Endometrial microvascular endothelial cells (primary cell): ENCODE measurements around the gene BICD2. TPM values are rescaled to one million over a fixed set of nuclear protein-coding genes. Genes with fewer than 3 reads are reported as not detected.

Source experiments
- in situ Hi-C: cut with HindIII; loops from 2 replicates; pipeline ENCODE4 v1.10.0; 2017; ENCODE audit warnings: low sequenced_read_pairs, low pct_unique_long_range_greater_than_20kb; ENCODE audit errors: inconsistent ontology term
- total RNA-seq: library from RNA; depleted of rRNA; stranded (reverse); fragments of >200 nt; gene quantifications from one replicate; pipeline ENCODE4 v1.2.3, GENCODE V29; 2015; ENCODE audit errors: inconsistent ontology term

BICD2 gene
- total RNA-seq, 1 donor from 2014 or later: 43.1 TPM

- in situ Hi-C loops: no loop called here
Measured at GRCh38 chr9:92706218-92706940, 58.3 kb downstream of the BICD2 start.

GRCh38 chr9:92704528-92704927 lies 60.1 kb downstream of the BICD2 start:
- in situ Hi-C loops: no loop called here

DNA sequence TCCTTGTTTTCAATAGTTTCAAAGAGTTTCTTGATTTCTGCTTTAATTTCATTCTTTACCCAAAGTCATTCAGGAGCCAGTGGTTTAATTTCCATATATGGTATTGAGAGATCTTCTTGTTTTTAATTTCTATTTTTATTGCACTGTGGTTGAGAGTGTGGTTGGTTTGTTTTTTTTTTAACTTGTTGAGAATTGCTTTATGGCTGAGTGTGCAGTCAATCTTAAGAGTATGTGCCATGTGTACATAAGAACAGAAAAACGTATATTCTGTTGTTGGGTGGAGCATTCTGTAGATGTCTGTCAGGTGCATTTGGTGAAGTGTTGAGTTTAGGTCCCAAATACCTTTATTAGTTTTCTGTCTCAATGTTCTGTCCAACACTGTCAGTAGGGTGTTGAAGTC lies 68.0 kb downstream of the BICD2 start:
- in situ Hi-C loops: no loop called here

GRCh38 chr9:92686954-92687353 lies 77.7 kb downstream of the BICD2 start:
- in situ Hi-C loops: no loop called here

DNA sequence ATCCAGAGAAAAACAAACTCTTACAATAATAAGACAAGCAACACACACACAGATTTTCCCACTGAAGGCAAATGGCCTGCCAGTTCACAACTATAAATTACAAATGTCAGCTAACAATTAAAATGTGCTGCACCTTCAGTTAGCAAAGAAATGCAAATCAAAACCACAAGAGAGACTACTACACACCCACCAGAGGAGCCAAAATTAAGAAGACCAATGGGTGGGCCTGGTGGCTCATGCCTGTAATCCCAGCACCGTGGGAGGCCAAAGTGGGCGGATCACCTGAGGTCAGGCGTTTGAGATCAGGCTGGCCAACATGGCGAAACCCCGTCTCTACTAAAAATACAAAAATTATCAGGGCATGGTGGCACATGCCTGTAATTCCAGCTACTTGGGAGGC lies 79.6 kb downstream of the BICD2 start:
- in situ Hi-C loops: no loop called here

DNA sequence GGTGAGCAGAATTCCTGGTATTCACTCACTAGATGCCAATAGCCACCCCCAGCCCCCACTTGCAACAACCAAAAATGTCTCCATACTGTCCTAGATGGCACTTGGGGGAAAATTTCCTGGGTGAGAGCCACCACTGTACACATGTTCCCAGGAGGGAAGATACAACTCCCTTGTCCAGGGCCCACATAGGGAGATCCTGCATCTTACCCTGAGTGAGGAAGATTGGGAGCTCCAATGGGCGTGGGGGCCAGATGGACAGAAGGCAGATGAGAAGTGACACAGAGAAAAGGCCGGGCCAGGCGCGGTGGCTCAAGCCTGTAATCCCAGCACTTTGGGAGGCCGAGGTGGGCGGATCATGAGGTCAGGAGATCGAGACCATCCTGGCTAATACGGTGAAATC lies 82.4 kb downstream of the BICD2 start:
- in situ Hi-C loops: no loop called here

DNA sequence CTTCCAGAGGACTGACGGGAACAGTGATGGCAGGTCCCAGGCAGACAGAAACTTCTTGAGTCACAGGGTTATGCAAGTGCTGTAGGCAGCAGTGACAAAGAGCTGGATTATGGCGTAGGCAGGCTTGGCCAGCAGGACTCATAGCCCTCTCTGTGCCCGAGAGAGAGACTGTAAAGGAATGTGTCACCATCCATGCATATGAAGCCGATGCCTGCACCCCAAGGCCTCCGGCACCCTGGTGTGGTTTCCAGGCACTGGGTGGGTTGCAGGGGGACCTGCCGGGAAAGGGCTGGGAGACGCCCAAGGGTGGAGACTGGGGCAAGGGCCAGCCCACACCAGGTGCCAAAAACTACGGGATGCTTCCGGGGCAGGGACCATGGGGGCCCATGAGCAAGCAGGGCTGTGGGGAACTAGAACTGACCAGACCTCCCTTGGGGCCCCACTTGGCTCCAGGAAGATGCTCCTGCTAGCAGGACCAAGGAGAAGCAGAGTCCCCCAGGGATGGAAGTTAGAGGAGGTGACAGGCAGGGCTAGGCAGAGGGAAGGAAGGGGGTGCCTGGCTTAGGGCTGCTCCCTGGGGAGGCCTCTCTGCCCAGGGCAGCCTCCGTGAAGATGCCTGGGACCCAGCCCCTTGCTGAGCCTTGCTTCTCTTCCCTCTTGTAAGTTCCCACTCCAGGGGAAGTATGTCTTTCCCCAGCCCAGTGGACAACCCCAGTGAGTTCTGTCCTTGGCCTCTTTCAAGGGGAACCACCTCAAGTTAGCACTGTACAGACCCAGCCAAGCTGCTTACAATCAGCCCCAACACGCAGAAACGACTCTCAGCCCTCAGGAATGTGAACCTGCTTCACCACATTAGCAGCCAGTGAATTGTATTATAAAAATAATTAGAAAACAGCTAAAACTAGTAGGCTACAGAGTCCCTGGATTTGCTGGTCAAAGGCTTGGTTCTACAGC lies 84.2 kb downstream of the BICD2 start:
- in situ Hi-C loops: no loop called here

DNA sequence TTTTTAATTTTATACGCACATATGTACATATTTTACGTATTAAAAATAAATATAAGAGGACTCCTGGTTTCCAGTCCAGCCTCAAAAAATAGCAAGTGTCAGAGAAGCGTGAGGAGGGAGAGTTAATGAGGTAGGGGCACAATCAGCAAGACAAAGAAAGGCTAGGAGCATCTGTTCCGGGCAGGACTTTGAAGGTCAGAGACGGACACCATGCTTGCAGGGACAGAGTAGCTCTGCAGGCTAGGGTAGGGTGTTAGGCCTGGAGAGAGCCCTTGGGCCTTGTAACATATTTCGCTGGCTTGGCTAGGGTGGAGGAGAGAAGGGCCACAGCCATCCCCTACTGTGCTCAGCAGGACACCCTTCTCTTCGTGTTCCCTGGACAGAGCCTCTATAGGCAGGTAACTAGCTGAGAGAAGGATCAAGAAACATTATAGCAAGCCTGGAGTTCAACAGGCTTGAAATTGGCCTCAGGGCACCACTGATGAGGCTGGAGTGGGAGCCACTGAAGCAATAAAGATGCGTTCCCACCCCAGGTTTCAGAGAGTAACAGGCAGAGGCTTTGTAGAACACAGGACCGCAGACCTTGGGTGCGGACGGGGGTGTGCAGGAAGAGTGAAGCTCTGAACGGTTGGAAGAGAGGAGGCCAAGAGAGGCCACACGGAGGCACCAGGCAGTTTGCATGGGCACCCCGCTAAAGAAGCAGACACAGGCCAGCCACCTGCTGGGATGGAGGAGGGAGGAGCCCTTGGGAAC lies 85.0 kb downstream of the BICD2 start:
- in situ Hi-C loops: no loop called here

DNA sequence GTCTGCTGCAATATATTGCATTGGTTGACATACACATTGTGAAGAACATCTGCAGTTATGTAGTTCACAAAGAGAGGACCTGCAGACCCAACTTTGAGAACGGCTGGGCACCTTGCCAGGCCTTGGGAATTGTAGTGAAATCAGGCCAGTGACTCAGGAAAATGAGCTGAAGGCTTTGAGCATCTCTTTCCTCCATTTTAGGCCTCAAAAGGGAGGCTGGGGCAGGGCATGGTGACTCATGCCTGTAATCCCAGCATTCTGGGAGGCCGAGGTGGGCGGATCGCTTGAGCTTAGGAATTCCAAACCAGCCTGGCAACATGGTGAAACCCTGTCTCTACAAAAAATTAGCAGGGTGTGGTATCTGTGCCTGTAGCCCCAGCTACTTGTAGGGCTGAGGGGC lies 93.3 kb downstream of the BICD2 start:
- in situ Hi-C loops: no loop called here

- in situ Hi-C loops: no loop called here
Measured at GRCh38 chr9:92669890-92670708, 94.5 kb downstream of the BICD2 start, which contains the start of gene IPPK. Gene IPPK (minus strand): TSS chr9:92670131. CDS start chr9:92669988, 143 bp downstream.

DNA sequence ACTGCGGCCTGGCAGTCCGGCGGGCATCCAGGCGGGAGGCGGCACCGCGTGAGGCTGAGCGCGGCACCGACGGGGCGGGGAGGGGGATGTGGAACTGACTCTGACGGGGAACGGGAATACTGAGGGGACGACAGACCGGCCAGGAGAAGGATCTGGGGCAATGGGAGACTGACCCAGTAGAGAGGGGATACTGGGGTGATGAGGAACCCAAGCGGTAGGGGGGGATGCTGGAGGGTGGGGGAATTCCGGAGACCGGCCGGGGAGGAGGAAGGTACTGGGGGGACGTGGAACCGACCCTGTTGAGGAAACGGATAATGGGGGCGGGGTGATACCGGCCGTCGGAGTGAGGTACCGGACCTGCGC lies 95.1 kb downstream of the BICD2 start:
- in situ Hi-C loops: no loop called here

DNA sequence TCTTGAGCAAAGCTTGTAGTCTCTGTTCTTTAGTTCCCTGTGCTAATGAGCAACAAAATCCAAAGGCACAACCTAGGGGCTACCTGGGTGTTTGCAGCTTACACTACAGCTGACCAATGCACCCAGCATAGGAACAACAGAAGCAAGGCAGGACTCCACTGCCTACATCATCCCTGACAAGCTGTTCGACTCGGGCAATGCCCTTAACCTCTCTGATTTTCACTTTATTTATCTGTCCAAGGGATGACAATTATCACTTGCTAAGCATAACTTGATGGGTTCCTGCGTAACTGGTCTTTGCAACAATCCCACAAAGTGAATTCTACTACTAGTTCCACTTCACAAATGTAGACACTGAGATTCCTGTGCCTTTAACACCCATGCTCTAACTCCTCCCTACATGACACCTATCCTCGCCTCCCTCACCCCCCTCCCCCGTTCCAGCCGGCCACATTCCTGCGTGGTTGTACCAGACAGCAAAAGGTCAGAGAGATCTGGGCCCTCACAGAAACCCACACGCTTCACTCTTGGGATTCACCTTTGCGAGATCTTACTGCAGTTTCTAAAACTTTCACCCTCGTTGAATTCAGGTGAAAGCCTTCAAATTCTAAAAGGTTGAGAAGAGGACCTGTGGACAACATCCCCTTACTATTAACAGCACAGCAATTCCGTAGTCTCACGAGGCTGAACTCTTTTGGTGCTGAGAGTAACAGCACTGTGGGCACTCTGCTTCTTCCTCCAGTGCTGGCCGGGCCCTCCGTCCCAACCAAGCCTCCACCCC lies 95.7 kb downstream of the BICD2 start:
- in situ Hi-C loops: no loop called here

- in situ Hi-C loops: no loop called here
Measured at GRCh38 chr9:92666912-92667532, 97.6 kb downstream of the BICD2 start.

DNA sequence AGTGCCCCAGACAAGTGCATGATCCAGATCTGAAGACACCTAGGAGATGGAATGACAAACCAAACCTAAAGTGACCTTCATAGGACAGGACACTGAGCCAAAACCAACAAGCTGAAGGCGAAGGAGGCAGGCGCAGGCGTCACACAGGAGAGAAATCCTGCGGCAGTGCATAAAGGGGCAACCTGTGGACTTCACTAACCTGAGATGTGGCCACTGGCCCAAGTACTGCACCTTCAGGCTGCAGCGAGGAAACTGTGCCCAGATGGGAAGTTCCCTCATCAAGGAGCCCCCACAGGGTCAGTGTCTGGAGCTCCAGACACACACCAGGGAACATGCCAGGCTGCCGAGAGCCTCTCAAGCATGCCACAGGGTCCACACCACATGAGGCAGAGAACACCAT lies 98.4 kb downstream of the BICD2 start:
- in situ Hi-C loops: no loop called here

DNA sequence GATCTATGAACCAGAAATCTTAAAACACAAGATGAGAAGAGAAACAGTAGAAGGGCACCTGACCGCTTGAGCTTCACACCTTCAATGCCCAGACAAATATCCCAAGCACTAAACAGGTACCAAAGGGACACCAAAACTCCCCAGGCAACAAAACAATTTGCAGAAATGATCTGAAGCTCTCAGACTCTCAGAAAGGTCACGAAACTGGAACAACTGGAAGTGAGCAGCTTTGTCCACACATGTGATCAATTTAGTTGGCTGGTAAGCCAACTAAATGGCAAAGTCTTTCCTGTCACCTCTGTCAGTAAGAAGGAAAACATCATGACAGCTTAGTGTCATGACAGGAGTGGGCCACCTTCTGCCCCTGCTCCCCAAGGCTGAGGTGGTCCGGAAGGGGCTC lies 98.8 kb downstream of the BICD2 start:
- in situ Hi-C loops: no loop called here

- in situ Hi-C loops: no loop called here
Measured at GRCh38 chr9:92664394-92665152, 100.1 kb downstream of the BICD2 start.

DNA sequence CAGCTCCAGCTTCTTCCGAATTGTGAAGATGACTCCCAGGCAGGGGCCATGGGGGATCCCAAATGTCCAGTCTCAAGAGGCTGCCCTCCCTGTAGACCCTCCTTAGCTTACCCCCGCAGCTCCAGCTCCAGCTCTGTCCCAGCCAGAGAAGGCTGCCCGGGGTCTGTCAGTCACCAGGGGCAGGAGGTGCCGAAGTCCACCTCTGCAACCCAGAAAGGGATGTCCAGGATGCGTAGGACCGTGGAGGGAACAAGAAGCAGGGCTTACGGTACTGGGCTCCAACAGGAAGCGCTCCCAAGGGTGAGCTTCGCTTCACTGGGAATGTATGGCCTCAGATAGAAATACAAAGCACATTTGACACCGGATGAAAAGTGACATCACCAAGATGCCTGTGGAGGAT lies 100.7 kb downstream of the BICD2 start:
- in situ Hi-C loops: no loop called here
